Measurements from ENCODE around the gene GAS5.

GAS5 gene

DNA sequence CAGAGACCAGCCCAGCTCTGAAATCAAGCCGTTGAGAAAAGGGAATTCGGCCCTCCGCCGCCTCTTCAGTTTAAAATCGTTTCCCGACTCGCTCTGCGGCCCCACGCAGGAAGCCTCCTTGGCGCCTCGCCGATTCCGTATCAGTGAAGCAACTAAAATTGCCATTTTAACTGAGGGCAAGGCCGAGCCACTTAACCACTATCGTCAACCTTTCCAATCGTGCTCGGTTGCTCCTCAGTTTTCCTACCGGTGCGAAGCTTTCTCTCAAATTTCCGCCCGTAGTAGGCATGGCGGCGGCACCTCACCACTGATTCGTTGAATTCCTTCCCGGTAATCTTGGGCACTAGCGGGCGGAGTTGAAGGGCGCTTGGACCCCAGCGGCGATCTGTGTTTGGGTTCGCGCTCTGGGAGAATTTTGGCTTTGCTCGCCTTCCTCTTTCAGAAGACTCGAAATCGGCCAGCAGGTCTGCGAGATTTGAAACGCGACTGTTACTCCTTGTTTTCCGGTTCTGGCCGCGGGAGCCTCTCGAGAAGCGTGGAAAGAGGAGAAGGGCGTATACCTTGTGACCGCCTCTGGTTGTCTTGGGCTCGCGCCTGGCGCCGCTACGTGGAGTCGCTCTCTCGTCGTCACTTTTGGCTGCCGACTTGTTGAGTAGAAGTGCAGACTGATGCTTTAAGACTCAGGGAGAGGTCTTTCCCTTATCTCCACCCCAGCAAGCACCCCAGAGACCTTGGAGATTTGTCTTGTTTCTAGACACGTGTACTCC lies 43.3 kb downstream of the GAS5 start, which contains the start of the genes CENPL and DARS2:
CENPL (minus strand) TSS at position 569 of the 767 bp plus-strand sequence. CDS start 13,584 bp downstream, outside the sequence.
DARS2 (plus strand) TSS at position 359 of the 767 bp plus-strand sequence. CDS start 557 bp downstream, outside the sequence.
- DNase-seq (ENCODE audit: low read depth): peak; percentile 77

DNA sequence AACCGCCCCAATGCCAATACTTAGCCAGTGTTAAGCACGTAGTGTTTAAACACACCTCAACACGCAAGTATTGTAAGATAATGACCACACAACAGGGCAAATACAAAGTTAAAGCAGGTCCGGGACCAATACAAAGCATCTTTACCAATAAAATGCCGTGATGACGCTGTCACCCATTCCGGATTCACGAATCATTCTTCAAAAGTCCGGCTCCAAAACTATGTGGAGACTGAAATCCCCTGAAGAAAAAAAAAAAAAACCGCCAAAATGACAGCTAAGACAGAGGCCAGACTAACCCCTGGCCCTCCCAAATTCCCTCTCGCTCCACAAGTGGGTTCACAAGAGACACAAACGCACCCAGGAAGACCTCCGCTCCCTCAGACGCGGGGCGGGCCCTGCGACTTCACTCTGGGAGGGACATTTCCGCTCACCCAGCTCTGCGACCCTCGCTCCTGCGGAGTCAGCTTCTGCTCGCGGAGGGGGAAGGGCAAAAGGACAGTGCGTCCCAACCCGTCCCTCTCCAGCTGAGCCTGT lies 43.9 kb downstream of the GAS5 start:
- no peak for DNase-seq (ENCODE audit: low read depth)

DNA sequence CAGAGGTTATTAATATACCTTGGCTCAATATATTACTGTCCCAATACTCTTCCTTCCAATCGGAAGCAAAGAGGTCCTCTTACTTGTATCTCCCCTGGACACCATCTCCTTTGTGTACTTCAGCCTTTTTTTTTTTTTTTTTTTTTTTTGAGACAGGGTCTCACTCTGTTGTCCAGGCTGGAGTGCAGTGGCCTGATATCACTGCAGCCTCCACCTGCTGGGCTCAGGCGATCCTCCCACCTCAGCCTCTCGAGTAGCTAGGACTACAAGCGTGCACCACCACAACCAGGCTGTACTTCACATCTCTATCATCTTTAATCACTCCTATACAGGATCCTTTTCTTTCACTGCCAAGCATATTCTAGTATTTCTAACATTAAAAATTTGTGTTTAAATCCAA lies 46.1 kb downstream of the GAS5 start:
- DNase-seq (ENCODE audit: low read depth): no peak

DNA sequence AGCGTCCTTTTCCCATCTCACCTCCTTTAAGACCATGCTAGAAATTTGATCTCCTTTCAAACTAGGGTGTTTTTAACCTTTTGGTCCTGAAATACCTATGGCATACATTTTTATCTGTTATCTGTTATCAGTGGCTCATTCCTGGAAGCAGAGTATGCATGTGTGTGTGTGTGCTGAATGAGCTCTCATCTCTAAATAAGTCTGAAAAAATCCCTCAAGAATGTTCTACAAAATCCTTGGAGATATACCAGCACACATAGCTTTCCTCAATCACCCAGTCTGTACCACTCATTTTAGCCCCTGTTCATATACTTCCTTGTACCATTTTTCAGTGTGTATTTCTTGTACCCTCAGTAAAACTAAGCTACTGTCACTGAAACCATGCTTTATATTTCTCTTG lies 49.3 kb downstream of the GAS5 start:
- no peak for DNase-seq (ENCODE audit: low read depth)

Data from stimulated activated CD8-positive, alpha-beta memory T cell treated with anti-CD3 and anti-CD28 coated beads, Interleukin-15, amount 100 ng/mL, for 1 hour (primary cell).